Measurements from ENCODE around the gene CCDC88C. TPM values are rescaled to one million over a fixed set of nuclear protein-coding genes. Genes with fewer than 3 reads are reported as not detected.

CCDC88C gene
- total RNA-seq, 1 donor from 2014 or later = 9.2 TPM

GRCh38 chr14:91360490-91361232 lies 57.0 kb downstream of the CCDC88C start:
- Histone ChIP-seq H3K4me3 (no peak overlapping the region), H3K9me3 (no peaks in the 10 kb centered on the region), H3K36me3 (no peaks in the 10 kb centered on the region), H3K27ac (no peak overlapping the region), H3K27me3 (no peaks in the 10 kb centered on the region), H3K4me1 (no peaks in the 10 kb centered on the region)
- DNase-seq (ENCODE audit: low spot score in 2 of 2) = no peak
- intact Hi-C loops (cut with DNase I) = no loop called here
- no peak for TF ChIP-seq CTCF (IDR thresholded peaks at IDR 0.05)

- Histone ChIP-seq H3K4me1 (no peaks in the 10 kb centered on the region), H3K27me3 (no peaks in the 10 kb centered on the region), H3K27ac (no peak overlapping the region), H3K36me3 (no peaks in the 10 kb centered on the region), H3K9me3 (no peaks in the 10 kb centered on the region), H3K4me3 (no peak overlapping the region)
- no peak for TF ChIP-seq CTCF (IDR thresholded peaks at IDR 0.05)
- DNase-seq (ENCODE audit: low spot score in 2 of 2) = no peak
- intact Hi-C loops (cut with DNase I) = no loop called here
Measured at GRCh38 chr14:91358654-91359220, 58.9 kb downstream of the CCDC88C start.

DNA sequence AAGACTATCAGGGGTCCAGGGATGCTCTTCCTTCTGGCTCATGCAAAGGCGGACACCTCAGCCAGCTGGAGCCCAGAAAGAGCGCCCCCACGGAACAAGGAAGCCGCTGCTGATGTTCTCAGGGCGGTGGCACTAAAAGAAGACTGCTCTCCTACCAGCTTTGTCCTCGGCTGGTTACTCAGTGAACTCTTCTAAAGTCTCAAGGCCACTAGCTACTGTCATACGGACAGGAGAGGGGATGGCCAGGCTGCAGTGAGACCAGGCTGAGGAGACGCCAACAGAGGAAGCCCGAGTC lies 59.6 kb downstream of the CCDC88C start:
- H3K27me3 ChIP-seq = no peaks in the 10 kb centered on the region
- no peaks in the 10 kb centered on the region for H3K9me3 ChIP-seq
- H3K27ac ChIP-seq = no peak overlapping the region
- DNase-seq (ENCODE audit: low spot score in 2 of 2) = no peak
- no peaks in the 10 kb centered on the region for H3K4me1 ChIP-seq
- no peak for TF ChIP-seq CTCF (IDR thresholded peaks at IDR 0.05)
- intact Hi-C loops (cut with DNase I) = no loop called here
- no peaks in the 10 kb centered on the region for H3K36me3 ChIP-seq
- H3K4me3 ChIP-seq = no peak overlapping the region

DNA sequence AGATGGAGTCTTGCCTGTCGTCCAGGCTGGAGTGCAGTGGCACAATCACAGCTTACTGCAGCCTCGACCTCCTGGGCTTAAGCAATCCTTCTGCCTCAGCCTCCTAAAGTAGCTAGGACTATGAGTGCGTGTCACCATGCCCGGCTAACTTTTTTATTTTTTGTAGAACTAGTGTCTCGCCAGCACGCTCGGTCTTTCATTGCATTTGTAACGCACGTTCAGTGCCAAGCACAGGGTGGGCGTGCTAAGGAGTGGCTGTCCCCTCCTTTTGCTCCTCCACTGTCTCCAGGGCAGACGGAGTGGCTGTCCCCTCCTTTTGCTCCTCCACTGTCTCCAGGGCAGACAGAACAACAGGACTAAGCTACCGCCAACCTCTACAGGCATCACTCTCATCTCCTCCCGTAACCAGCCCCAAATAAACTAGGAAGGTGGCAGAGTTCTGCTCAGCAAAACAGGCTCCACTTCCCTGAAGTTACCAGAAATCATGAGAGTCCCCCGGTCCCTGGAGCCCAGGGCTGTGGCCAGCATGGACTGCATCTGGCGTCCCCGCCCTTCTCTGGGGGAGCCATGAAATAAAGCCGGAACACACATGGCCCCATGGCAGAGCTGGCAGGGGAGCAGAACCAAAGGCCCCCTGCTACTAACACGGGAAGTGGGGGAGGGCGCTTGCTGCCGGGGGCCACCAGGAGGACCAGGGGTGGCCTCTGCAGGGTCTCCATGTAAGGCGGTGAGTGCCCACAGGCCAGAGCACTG lies 60.2 kb downstream of the CCDC88C start:
- DNase-seq (ENCODE audit: low spot score in 2 of 2) = no peak

GRCh38 chr14:91356181-91356763 lies 61.3 kb downstream of the CCDC88C start:
- Histone ChIP-seq H3K4me3 (no peak overlapping the region), H3K9me3 (no peaks in the 10 kb centered on the region), H3K36me3 (no peaks in the 10 kb centered on the region), H3K27ac (no peak overlapping the region), H3K4me1 (no peaks in the 10 kb centered on the region), H3K27me3 (no peaks in the 10 kb centered on the region)
- no peak for TF ChIP-seq CTCF (IDR thresholded peaks at IDR 0.05)
- intact Hi-C loops (cut with DNase I) = no loop called here
- no peak for DNase-seq (ENCODE audit: low spot score in 2 of 2)

More for the DNA sequence above, 60.2 kb downstream of the CCDC88C start:
- Histone ChIP-seq H3K4me3 (no peak overlapping the region), H3K9me3 (no peaks in the 10 kb centered on the region), H3K36me3 (no peaks in the 10 kb centered on the region), H3K27me3 (no peaks in the 10 kb centered on the region), H3K4me1 (no peaks in the 10 kb centered on the region), H3K27ac (no peak overlapping the region)
- no peak for TF ChIP-seq CTCF (IDR thresholded peaks at IDR 0.05)
- intact Hi-C loops (cut with DNase I) = no loop called here

Measured in ascending aorta (tissue), 2 donors.